Fibroblast of mammary gland (primary cell): ENCODE measurements around the gene ACAD11.
A peak's percentile ranks its signal among the peaks of the same experiment; 100 is the strongest.

Experiments
- DNase-seq: peaks from one replicate; pipeline ENCODE4 v3.0.0-alpha.2; 2010; ENCODE audit warnings: low read depth
- H3K4me3 ChIP-seq: 2 replicates; pipeline ENCODE4 v1.5.1; 2011; ENCODE audit warnings: low read depth, mild to moderate bottlenecking, low read length, moderate library complexity; ENCODE audit not compliant: control insufficient read depth
- CTCF ChIP-seq: conservative IDR thresholded peaks from 2 replicates; pipeline ENCODE4 v1.5.1; 2011; ENCODE audit warnings: low read depth, low read length, inconsistent platforms; ENCODE audit not compliant: control insufficient read depth, insufficient read depth

ACAD11 gene

GRCh38 chr3:132660811-132661070 is 1.1 kb upstream of the ACAD11 start:
- TF ChIP-seq CTCF = no peak
- peak; percentile 33 for DNase-seq
- peak overlapping the region; percentile 71 for H3K4me3 ChIP-seq

- peak; percentile 60 for DNase-seq
- H3K4me3 ChIP-seq = peak within 1 kb of the TSS; percentile 71
- TF ChIP-seq CTCF = no peak
Measured at GRCh38 chr3:132660052-132660810, 622 bp upstream of the ACAD11 start, which contains the start of gene UBA5. UBA5 (plus strand) TSS chr3:132660329; CDS start chr3:132660538, 209 bp downstream.

GRCh38 chr3:132659000-132659364 is 627 bp downstream of the ACAD11 start:
- TF ChIP-seq CTCF = no peak

DNA sequence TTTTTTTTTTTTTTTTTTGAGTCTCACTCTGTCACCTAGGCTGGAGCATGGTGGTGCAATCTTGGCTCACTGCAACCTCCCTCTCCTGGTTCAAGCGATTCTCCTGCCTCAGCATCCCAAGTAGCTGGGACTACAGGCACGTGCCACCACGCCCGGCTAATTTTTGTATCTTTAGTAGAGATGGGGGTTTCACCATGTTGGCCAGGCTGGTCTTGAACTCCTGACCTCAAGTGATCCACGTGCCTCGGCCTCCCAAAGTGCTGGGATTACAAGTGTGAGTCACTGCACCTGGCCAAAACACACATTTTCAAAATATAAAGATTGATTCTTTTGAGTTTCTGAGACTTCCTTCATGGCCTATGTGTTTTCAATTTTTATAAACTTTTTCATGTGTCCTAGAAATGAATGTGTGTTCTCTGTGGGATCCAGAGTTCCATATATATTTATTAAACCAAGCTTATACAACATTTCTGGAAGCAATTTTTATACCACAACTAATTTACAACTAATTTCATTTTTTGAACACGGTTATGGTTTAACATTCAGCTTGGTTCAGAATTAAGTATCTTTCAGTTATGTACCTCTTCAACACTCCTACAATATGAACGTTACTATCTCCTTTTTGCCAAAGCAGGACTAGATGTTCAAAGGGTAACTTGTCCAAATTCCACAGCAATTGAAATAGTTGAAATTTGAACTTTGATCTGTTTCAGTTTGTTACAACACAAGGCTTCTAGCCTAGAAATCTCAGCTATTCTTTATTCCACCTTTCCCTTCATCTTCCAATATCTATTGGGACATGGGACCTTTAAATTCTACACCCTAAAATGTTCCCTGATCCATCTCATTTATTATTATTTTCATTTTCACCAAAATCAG is 1.5 kb downstream of the ACAD11 start:
- TF ChIP-seq CTCF = no peak
- peak overlapping the region; percentile 71 for H3K4me3 ChIP-seq
- DNase-seq = no peak

More at GRCh38 chr3:132659000-132659364, 627 bp downstream of the ACAD11 start:
- H3K4me3 ChIP-seq = peak overlapping the region; percentile 71
- no peak for DNase-seq

DNA sequence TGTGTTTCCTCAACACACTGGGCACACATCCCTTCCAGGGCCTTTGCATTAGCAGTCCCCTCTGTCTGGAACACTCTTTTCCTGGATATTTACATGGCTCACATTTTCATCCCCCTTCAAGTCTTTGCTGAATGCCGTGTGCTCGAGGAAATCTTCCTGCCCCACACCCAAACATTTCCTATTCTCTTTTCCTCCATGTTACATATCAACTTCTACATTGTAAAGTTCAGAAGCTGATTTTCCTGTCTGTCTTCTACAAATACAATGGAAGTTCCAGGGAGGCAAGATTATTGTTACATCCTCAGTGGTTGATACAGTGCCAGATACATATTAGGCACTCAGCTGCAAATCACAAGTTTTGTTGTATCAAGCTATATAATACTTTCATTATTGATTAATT is 4.1 kb downstream of the ACAD11 start:
- H3K4me3 ChIP-seq = no peak overlapping the region
- DNase-seq = no peak
- no peak for TF ChIP-seq CTCF

- DNase-seq = no peak
- no peak for TF ChIP-seq CTCF
Measured at GRCh38 chr3:132654721-132655120, 4.9 kb downstream of the ACAD11 start.

More at GRCh38 chr3:132654721-132655120, 4.9 kb downstream of the ACAD11 start:
- no peak overlapping the region for H3K4me3 ChIP-seq
